ENCODE results near the gene FHAD1.

The FHAD1 gene

DNA sequence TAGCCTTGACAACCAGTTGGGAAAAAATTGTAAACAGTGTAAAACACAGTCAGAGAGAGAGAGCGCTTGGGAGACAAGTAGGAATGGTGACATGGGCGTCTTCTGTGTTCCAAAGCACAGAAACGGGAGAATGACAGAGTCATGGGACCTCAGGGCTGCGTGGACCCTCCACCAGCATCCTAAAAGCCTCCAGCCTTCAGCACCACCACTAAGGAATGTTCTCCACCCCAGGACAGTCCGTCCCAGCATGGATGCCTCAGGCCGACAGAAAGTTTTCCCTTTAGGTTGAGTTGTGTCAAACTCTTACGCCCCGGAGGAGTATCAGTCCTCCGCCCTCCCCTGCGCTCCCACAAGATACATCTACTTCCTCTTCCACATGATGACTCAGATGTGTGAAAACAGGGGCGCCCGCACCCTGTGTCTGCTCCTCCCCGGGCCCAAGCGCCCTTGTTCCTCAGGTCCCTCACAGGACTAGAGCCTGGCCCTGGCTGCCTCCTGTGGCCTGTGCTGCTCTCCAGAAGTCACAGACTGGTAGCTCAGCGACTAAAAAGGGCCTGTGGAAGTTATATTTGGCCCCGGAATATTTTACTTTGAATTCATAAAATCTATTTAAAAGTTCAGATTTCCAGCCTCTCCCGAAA lies 98.8 kb downstream of the FHAD1 start:
- peak; percentile 36 for DNase-seq (ENCODE audit: low read depth)

DNA sequence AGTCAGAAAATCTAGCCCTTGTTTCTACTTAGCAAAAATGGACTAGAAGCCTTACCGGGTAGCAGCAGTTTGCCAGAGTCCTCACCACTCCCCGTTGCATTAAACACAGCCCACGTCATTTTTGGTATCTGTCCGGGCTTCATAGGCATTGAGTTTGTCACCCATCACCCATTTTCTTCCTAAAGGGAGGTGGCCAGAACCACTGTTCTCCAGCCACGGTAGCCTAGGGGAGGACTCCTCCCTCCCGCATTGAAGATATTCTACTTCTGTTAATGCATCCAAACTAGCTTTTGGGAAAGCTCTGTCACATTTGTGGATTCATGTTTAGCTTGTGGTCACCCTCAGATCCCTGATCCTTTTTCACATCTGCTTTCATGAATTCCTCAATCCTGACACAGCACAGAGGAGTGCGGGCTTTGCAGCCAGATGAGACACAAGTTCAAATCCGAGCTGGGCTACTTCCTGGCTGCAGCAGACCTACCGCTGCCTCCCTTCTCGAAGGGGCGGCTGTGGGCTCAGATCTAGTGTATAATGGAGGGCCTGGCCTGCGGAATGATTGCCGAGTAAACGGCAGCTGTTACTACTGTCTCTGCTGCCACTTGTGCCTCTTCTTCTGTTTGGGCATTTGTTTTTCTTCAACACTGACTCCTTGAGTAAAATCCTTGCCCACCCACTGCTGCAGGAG lies 99.5 kb downstream of the FHAD1 start:
- no peak for DNase-seq (ENCODE audit: low read depth)

DNA sequence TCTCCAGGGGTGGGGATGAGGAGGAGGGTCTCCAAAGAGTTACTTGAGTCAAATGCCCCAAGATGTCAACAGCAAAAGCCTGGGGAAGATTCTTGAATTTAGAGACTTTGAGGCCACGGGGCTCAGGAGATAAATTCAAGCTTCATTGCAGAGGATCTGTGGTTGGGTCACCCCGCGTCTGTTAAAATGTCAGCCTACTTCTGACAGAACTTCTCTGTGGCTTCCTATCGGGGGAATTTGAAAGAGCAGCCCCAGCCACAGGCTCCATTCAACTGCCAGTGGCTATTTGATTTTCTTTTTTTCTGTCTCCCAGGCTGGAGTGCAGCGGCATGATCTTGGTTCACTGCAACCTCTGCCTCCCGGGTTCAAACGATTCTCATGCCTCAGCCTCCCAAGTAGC lies 100.2 kb downstream of the FHAD1 start:
- no peak for DNase-seq (ENCODE audit: low read depth)

DNA sequence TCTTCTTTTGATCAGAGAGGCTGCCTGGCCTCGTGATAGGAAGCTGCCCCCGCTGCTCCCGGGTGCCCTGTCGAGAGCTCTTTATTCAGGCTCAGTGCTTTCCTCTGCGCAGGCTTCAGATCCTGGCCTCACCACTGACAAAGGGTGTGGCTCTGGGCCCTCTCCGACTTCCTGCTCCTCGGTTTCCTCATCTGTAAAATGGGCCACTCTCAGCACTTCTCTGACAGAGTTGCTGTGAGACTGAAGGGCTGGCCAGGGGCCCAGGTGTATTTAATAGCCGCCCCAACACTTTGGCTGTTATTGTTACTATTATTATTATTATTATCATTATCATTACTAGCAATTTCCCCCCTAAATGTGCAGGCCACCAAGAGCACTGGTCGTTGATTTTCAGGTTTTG lies 101.6 kb downstream of the FHAD1 start:
- no peak for DNase-seq (ENCODE audit: low read depth)

DNA sequence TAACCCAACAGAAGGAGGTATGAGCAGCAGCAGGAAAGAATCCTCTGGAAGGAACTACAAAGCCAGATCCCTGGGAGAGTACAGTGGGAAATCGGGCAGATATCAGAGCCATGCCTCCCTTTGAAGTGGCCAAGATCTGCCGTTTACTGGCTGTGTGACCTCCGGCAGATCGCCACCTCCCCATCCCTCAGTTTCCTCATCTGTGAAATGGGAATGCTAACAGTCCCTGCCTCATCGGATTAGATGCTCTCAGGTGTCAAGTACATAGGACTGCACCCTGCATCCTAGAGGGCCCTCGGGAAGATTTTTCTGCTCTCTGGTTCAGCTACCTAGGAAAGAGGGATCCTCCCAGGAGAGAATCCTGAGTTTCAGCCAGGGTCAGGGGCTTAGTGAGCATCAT lies 102.1 kb downstream of the FHAD1 start:
- DNase-seq (ENCODE audit: low read depth) = no peak

GRCh38 chr1:15350151-15350550 lies 103.1 kb downstream of the FHAD1 start:
- no peak for DNase-seq (ENCODE audit: low read depth)

DNA sequence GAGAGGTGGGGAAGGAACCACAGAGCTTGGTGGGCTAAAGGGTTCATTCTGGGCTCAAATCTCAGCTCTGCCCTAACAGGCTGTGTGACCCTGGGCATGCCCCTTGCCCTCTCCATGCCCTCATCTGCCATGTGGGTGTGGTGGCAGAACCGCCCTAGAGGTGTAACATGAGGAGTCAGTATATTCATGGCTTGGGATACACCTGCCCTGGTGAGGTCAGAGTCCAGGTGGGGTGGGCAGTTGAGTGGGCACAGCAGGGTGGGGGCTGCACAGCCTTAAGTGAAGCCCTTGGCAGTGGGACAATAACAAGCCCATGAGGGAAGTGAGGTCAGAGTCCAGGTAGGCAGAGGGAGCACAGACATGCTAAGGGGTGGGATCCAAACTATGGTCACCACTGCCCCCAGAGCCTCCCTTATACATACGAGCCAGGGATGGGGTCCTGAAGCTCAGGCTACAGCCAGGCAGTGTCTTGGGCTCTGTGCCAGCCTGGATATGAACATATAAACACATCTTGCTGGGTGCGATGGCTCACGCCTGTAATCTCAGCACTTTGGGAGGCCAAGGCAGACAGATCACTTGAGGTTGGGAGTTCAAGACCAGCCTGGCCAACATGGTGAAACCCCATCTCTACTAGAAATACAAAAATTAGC lies 103.7 kb downstream of the FHAD1 start:
- no peak for DNase-seq (ENCODE audit: low read depth)

GRCh38 chr1:15351310-15351709 lies 104.3 kb downstream of the FHAD1 start:
- no peak for DNase-seq (ENCODE audit: low read depth)

DNA sequence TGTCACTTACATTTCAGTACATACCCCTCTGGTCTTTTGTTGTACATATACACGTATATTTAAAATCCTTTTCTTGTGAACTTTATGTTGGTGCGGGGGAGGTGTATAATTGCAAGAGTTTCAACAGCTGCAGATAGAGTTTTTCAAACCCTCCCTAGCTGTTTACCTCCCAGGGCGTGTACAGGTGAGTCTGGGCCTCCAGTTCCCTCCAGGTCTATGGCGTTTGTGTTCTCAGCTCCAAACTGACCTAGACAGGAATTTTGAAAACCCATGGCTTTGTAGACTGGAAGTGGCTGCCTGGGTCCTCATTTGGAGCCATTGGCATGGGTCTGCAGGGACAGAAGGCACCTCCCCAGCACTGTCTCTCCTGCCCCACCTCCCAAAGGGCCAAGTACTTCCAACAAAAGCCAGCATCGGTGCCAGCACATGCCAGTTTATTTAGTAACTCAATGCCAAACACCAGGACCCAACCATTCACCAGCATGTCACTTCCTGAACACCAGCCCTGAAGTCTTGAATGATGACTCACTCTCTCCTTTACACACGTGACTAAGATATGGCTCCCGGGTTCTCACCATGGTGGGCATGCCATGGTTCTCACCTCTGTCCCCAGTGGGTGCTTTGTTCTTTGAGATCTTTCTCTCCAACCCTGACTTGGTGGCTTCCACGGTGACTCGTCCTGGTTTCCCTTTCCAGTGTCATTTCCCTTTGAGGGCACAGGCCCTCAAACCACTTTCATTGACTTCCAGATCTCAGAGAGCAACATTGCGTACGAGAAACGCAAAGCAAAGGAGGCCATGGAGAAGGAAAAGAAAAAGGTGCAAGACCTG lies 105.3 kb downstream of the FHAD1 start:
- DNase-seq (ENCODE audit: low read depth) = no peak

- no peak for DNase-seq (ENCODE audit: low read depth)
Measured at GRCh38 chr1:15353839-15354579, 107.0 kb downstream of the FHAD1 start.

DNA sequence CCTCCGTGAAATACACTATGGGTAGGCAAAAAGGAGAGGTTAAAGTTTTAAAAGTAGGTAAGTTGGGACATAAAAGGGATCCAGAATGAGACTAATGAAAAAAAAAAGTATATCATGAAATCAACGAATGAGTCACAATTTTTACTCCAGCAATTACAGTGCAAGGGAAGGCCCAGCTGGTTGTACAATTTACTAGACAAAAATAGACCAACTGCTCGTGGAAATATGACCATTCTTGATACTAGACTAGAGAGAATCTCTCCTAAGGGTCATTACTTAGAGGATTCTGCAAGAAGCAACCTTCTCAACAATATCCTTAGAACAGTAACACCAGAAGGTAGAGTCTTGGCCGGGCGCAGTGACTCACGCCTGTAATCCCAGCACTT lies 107.5 kb downstream of the FHAD1 start:
- no peak for DNase-seq (ENCODE audit: low read depth)

- no peak for DNase-seq (ENCODE audit: low read depth)
Measured at GRCh38 chr1:15355968-15356625, 109.1 kb downstream of the FHAD1 start.

- no peak for DNase-seq (ENCODE audit: low read depth)
Measured at GRCh38 chr1:15357612-15358207, 110.7 kb downstream of the FHAD1 start.

DNA sequence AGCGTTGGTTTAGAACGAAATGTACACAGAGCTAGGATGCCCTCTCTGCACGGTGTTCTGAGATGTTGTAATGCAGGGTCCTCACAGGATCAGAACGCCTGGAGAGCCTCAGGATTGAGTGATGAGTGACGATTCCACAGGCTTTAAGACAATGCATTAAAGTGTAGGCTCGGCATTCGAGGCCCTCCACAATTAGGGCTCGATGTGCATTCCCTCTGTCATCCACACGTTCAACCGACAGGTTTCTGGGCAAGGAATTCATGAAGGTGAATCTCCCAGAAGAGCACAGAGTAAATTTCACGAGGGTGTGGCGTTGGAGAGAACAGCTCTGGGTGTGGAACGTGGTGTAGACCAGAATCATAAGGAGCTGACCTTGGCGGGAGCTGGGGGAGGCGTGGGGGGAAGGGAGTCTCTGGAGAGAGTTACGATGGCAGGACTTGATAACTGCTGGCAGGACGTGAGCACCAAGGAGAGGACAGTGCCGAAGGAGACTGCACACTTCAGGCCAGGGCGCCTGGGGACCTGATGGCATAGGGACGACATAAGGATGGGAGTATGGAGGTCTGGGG lies 111.6 kb downstream of the FHAD1 start:
- no peak for DNase-seq (ENCODE audit: low read depth)

DNA sequence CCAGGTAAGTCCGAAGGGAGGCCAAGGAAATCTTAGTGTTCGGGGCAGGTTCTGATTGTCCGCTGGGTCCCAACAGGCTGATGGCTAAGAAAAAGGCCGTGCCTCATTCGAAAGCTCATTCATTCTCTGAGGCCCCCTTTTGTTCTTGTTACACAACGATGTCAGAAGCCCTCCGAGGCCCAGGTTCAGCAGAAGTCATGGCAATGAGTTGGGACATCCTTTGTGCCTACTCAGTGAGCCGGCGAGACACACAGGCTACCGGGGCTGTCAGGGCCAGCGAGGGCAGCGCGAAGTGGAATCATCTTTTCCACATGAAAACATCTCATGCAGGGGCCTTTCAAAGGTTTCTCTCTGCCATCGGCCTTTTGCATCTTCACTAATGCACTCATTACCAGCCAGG lies 113.7 kb downstream of the FHAD1 start:
- DNase-seq (ENCODE audit: low read depth) = no peak

DNA sequence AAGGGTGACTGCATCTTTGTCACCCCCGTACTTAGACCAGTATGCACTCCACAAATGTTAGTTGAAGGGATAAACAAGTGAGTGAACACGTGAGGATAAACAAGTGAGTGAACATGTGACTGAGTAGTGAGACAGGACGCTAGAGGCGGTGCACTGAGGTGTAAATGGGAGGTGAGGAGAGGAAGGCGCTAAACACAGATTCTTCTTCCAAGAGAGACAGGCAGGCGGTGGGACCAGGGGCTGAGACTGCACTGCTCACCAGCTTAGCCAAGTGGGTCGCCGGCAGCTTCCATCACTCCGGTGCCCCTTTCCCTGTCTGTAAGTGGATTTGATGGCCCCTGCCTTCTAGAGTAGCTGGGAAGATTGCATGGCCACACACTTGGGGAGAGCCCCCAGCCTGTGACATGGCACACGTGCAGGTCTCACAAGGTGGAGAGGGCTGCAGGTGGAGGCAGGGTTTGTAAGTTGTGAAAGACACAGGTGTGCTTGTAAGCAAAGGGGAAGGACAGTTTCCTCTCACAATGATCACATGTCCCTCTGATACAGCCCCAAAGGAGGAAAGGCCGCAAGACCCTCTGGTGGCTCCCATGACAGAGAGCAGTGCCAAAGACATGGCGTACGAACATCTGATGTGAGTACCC lies 115.2 kb downstream of the FHAD1 start:
- DNase-seq (ENCODE audit: low read depth) = no peak

DNA sequence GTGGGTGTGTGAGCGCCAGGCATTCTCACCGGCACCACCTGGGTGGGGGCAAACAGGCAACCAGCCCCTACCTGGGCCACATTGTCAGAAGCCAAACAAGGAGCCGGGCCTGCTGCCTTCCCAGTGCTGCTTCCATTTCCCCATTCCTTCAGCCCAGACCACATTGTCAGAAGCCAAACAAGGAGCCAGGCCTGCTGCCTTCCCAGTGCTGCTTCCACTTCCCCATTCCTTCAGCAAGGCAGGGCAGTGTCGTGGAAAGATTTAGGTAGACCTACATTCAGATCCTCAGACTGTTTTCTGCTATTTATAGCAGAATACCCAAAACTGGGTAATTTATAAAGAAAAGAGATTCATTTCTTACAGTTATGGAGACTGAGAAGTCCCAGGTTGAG lies 115.7 kb downstream of the FHAD1 start:
- DNase-seq (ENCODE audit: low read depth) = no peak

DNA sequence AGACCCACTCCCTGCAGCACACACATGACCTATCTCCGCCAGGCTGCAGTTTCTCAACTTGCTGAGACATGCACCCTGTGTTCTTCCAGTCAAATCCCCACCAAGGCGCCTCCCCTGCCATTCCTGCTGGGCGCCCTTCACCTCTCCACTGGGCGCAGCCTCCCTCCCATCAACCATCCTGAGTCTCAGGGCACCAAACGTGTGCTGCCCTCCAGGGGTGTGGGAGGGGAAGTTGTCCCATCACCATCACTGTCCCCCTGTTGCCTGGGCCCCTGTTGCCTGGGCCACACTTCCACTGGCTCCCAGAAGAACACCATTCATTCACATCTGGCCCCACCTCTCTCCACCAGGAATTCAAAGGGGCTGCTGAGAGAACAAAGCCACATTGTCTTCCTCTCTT lies 117.7 kb downstream of the FHAD1 start:
- DNase-seq (ENCODE audit: low read depth) = no peak

DNA sequence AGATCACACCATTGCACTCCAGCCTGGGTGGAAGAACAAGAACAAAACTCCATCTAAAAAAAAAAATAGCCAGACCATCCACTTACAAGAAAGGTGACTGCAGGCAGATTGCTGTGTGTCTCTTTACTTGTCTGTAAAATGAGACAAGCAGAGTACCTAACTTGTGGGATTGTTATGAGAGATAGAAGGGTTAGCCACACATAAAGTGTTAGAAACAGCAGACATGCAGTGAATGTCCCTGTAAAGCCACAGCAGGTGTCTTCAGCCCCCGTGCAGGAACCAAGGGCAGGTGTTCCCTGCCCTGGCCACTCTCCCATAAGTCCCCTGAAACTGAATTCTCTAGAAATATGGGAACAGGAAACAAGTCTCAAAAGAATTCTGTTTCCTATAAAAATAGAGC lies 121.9 kb downstream of the FHAD1 start:
- DNase-seq (ENCODE audit: low read depth) = no peak

GRCh38 chr1:15370268-15370667 lies 123.2 kb downstream of the FHAD1 start:
- DNase-seq (ENCODE audit: low read depth) = no peak
